Liver (tissue), 9 donors: Measurements from ENCODE around the gene MTIF2. TPM values are rescaled to one million over a fixed set of nuclear protein-coding genes. Genes with fewer than 3 reads are reported as not detected.
"Not testable (repeated sequence)": the region's sequence is repeated elsewhere in the genome, so short reads cannot be mapped to it uniquely, and the experiment has no call there.

Source experiments
- DNase-seq: peaks from one replicate; pipeline ENCODE4 v3.0.0-alpha.2; 2017; ENCODE audit warnings: low spot score
- H3K27ac ChIP-seq, 2 donors: one replicate each; pipeline ENCODE4 v1.7.0; 2013; ENCODE audit warnings: inconsistent platforms in 2 of 2, low read length in 2 of 2, control low read depth in 1 of 2, low read depth in 1 of 2, mild to moderate bottlenecking in 1 of 2
- H3K27me3 ChIP-seq, 4 donors: one replicate each; pipeline versions ENCODE4 v1.6.1 to v1.7.0; 2013; ENCODE audit warnings: low read length in 3 of 4, inconsistent platforms in 1 of 4, mild to moderate bottlenecking in 1 of 4, moderate library complexity in 1 of 4; ENCODE audit not compliant: control insufficient read depth in 4 of 4, insufficient read depth in 4 of 4
- H3K36me3 ChIP-seq, 4 donors: one replicate each; pipeline versions ENCODE4 v1.6.1 to v1.7.0; 2013; ENCODE audit warnings: low read length in 3 of 4, mild to moderate bottlenecking in 3 of 4, low read depth in 1 of 4, moderate library complexity in 1 of 4; ENCODE audit not compliant: control insufficient read depth in 4 of 4, insufficient read depth in 3 of 4
- H3K4me1 ChIP-seq, 4 donors: one replicate each; pipeline versions ENCODE4 v1.6.1 to v1.7.0; 2013; ENCODE audit warnings: low read length in 3 of 4, mild to moderate bottlenecking in 3 of 4, moderate library complexity in 1 of 4; ENCODE audit not compliant: control insufficient read depth in 4 of 4, insufficient read depth in 4 of 4
- H3K4me3 ChIP-seq, 3 donors: one replicate each; pipeline versions ENCODE4 v1.6.1 to v1.7.0; 2013; ENCODE audit warnings: low read length in 3 of 3, control low read depth in 1 of 3, low read depth in 1 of 3, mild to moderate bottlenecking in 1 of 3
- H3K9ac ChIP-seq, 2 donors: one replicate each; pipeline ENCODE4 v1.7.0; 2013; ENCODE audit warnings: low read length in 2 of 2, mild to moderate bottlenecking in 2 of 2, moderate library complexity in 2 of 2, control low read depth in 1 of 2, low read depth in 1 of 2
- H3K9me3 ChIP-seq, 4 donors: one replicate each; pipeline versions ENCODE4 v1.6.1 to v1.7.0; 2013; ENCODE audit warnings: low read length in 3 of 4; ENCODE audit not compliant: control insufficient read depth in 4 of 4
- ATF3 ChIP-seq: IDR thresholded peaks from 2 replicates; pipeline ENCODE4 v1.6.1; 2016; ENCODE audit warnings: antibody characterized with exemption
- CTCF ChIP-seq: fragments of 150-350 bp; IDR thresholded peaks from 2 replicates; pipeline ENCODE4 v1.5.1; 2017; ENCODE audit warnings: improper control_type of control experiment, low read depth, low read length; ENCODE audit not compliant: missing input control
- EGR1 ChIP-seq, 2 donors: IDR thresholded peaks; 2 replicates each; pipeline ENCODE4 v1.6.1; 2016 to 2018; ENCODE audit warnings: antibody characterized with exemption in 2 of 2, low read depth in 2 of 2
- FOXA1 ChIP-seq: IDR thresholded peaks from 2 replicates; pipeline ENCODE4 v1.6.1; 2016; ENCODE audit warnings: antibody characterized with exemption
- FOXA2 ChIP-seq: IDR thresholded peaks from 2 replicates; pipeline ENCODE4 v1.6.1; 2016; ENCODE audit warnings: antibody characterized with exemption
- GABPA ChIP-seq, 2 donors: IDR thresholded peaks in 1 of 2; conservative IDR thresholded peaks in 1 of 2; 2 replicates each; pipeline ENCODE4 v1.6.1; 2016; ENCODE audit warnings: antibody characterized with exemption in 2 of 2, mild to moderate bottlenecking in 1 of 2, moderate library complexity in 1 of 2
- HNF4A ChIP-seq, 2 donors: conservative IDR thresholded peaks; 2 replicates each; pipeline ENCODE4 v1.6.1; 2016; ENCODE audit warnings: antibody characterized with exemption in 2 of 2, mild to moderate bottlenecking in 2 of 2
- HNF4G ChIP-seq: IDR thresholded peaks from 2 replicates; pipeline ENCODE4 v1.6.1; 2016; ENCODE audit warnings: antibody characterized with exemption
- JUND ChIP-seq, 2 donors: IDR thresholded peaks; 2 replicates each; pipeline ENCODE4 v1.6.1; 2016; ENCODE audit warnings: antibody characterized with exemption in 2 of 2
- MAX ChIP-seq: IDR thresholded peaks from 2 replicates; pipeline ENCODE4 v1.6.1; 2016; ENCODE audit warnings: antibody characterized with exemption
- NR2F2 ChIP-seq: IDR thresholded peaks from 2 replicates; pipeline ENCODE4 v1.6.1; 2016; ENCODE audit warnings: antibody characterized with exemption
- RAD21 ChIP-seq, 2 donors: IDR thresholded peaks; 2 replicates each; pipeline ENCODE4 v1.6.1; 2016; ENCODE audit warnings: antibody characterized with exemption in 2 of 2, mild to moderate bottlenecking in 2 of 2
- REST ChIP-seq: IDR thresholded peaks from 2 replicates; pipeline ENCODE4 v1.6.1; 2016; ENCODE audit warnings: antibody characterized with exemption, mild to moderate bottlenecking
- RXRA ChIP-seq, 2 donors: IDR thresholded peaks; 2 replicates each; pipeline ENCODE4 v1.6.1; 2017 to 2018; ENCODE audit warnings: antibody characterized with exemption in 2 of 2, mild to moderate bottlenecking in 1 of 2
- SP1 ChIP-seq: IDR thresholded peaks from 2 replicates; pipeline ENCODE4 v1.6.1; 2018; ENCODE audit warnings: antibody characterized with exemption, mild to moderate bottlenecking
- TAF1 ChIP-seq: conservative IDR thresholded peaks from 2 replicates; pipeline ENCODE4 v1.6.1; 2016; ENCODE audit warnings: antibody characterized with exemption, mild to moderate bottlenecking
- YY1 ChIP-seq: IDR thresholded peaks from 2 replicates; pipeline ENCODE4 v1.6.1; 2016; ENCODE audit warnings: antibody characterized with exemption, mild to moderate bottlenecking
- ZBTB33 ChIP-seq: IDR thresholded peaks from 2 replicates; pipeline ENCODE4 v1.6.1; 2016; ENCODE audit warnings: antibody characterized with exemption
- WGBS: extraction: QIAGEN DNeasy Blood & Tissue Kit; methylation state at CpG from one replicate; pipeline ENCODE4 v1.1.7; 2013; 5-methylcytosine and 5-hydroxymethylcytosine counted together
- polyA plus RNA-seq, 2 donors: library from polyadenylated mRNA; stranded (reverse) in 1 of 2; unstranded in 1 of 2; fragments of 200-250 nt in 1 of 2; fragments of >200 nt in 1 of 2; fragmentation: Nextera tagmentation in 1 of 2; extraction: Ambion mirVana in 1 of 2; gene quantifications; one replicate each; pipeline versions ENCODE4 v1.2.1 to v1.2.3, GENCODE V29; 2013 to 2015
- total RNA-seq, 2 donors: library from RNA; depleted of rRNA; stranded (reverse); fragments of >200 nt; gene quantifications; one replicate each; pipeline ENCODE4 v1.2.3, GENCODE V29; 2014
- donor health status: healthy.
- donor health status: healthy.
- donor health status: healthy.
- donor health status: healthy.
- donor health status: healthy.

Gene MTIF2
- total and polyA plus RNA-seq, 4 donors: 15.4 to 29.7 (median 18.2) TPM

GRCh38 chr2:55245411-55245810 lies 23.6 kb downstream of the MTIF2 start (continued):
- TF ChIP-seq EGR1 (IDR thresholded peaks at IDR 0.05; ENCODE audit: low read depth in 2 of 2): no peak
- TF ChIP-seq HNF4G: no peak
- TF ChIP-seq FOXA1: no peak
- TF ChIP-seq NR2F2: no peak
- no peak for TF ChIP-seq FOXA2
- TF ChIP-seq RAD21 (IDR thresholded peaks at IDR 0.05): no peak
- TF ChIP-seq YY1: no peak
- no peak for TF ChIP-seq MAX
- TF ChIP-seq RXRA (IDR thresholded peaks at IDR 0.05): no peak

- Histone ChIP-seq H3K36me3 (peaks cover 4 to 48% (median 27%) of the 10 kb centered on the region in 4 donors), H3K4me3 (no peak overlapping the region), H3K27me3 (no peaks in the 10 kb centered on the region), H3K27ac (no peak overlapping the region), H3K9me3 (no peaks in the 10 kb centered on the region), H3K4me1 (no peaks in the 10 kb centered on the region), H3K9ac (no peak overlapping the region)
- WGBS: 77% methylated on average over 1 of the region's 1 CpG
- no peak for TF ChIP-seq ATF3
- TF ChIP-seq ZBTB33: no peak
- TF ChIP-seq TAF1: no peak
- no peak for TF ChIP-seq HNF4G
- no peak for TF ChIP-seq GABPA (IDR thresholded peaks at IDR 0.05 in 1 of 2, conservative IDR thresholded peaks at IDR 0.05 in 1 of 2)
- no peak for TF ChIP-seq YY1
- TF ChIP-seq FOXA1: no peak
- TF ChIP-seq HNF4A (conservative IDR thresholded peaks at IDR 0.05): no peak
- TF ChIP-seq SP1: no peak
- TF ChIP-seq REST: no peak
- TF ChIP-seq JUND (IDR thresholded peaks at IDR 0.05): no peak
- TF ChIP-seq RAD21 (IDR thresholded peaks at IDR 0.05): no peak
- TF ChIP-seq CTCF: no peak
- DNase-seq: no peak
These were observed 26.4 kb downstream of the MTIF2 start for GRCh38 chr2:55242617-55243016.

GRCh38 chr2:55241582-55241981 lies 27.4 kb downstream of the MTIF2 start:
- H3K27ac ChIP-seq, H3K27me3 ChIP-seq, H3K4me1 ChIP-seq, H3K4me3 ChIP-seq, H3K9ac ChIP-seq, H3K9me3 ChIP-seq, DNase-seq: not testable (repeated sequence)
- WGBS: 94% methylated on average over 8 of the region's 8 CpGs
- peaks cover 4 to 47% (median 28%) of the 10 kb centered on the region in 4 donors for H3K36me3 ChIP-seq
